HL-60/S4 (cell line): ENCODE data around the gene SH3BP1.

Source experiments
- in situ Hi-C: fragments of 300-500 bp; cut with MboI; formaldehyde crosslinking; loops from 2 replicates; pipeline ENCODE4 v1.14.3; 2022; ENCODE audit warnings: low sequenced_read_pairs

Gene SH3BP1

DNA sequence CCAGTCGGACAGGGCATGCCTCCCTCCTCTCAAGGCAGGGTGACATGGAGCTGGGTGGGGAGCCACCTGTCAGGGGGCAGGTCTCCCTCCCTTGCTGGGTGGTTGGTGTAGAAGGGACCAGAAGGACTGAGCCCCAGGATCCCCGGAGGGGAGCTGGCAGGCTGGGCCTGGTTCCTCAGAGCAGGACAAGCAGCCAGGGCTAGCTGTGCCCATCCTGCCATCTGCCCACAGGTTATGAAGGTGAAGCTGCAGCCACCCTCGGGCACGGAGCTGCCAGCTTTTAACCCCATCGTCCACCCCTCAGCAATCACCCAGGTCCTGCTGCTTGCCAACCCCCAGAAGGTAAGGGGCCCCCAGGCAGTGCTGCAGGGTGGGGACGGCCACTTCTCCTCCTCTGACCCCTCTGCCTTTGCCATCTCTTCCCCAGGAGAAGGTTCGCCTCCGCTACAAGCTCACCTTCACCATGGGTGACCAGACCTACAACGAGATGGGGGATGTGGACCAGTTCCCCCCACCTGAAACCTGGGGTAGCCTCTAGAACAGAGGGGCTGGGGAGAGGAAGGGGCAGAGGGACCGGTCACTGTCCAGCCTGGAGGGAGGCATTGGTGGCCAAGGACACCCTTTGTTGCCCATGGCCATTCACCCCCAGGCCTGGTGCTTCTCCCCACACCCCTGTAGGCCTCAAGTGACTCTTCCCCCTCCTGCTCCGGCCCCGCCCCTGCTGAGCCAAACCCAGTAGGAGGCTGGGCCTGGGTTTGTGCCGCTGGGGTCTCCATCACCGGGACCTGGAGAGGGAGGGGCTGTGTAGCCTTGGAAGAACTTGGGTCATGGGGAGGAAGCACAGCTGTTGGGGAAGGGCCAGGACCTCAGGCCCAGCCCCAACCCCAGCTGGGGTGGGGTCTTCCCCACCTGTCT is 7.0 kb upstream of the SH3BP1 start:
- in situ Hi-C loops: no loop called here

DNA sequence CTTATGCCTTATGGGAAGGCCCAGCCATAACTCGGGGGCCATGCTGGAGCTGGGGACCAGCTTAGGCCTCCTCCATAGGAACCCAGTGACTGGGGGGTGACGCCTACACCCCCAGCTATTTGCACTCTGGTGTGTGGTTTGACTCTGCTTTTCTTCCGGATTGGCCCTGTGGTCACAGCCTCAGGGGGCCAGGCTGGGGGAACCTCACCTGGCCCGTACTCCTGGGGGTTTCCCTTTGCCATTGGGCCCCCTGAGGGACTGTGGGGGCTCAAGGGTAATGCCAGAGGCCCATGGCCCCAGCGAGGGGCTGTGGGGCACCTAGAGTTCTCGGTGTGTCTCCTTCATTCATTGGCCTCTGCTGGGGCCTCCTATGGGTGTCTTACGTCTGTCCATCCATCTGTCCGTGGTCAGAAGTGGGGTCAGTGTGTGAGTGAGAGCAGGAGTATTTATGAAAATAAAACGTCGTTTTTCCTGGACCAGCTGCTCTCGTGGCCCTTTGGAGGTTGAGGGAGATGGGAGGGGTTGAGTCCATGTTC is 6.3 kb upstream of the SH3BP1 start:
- in situ Hi-C loops: no loop called here

DNA sequence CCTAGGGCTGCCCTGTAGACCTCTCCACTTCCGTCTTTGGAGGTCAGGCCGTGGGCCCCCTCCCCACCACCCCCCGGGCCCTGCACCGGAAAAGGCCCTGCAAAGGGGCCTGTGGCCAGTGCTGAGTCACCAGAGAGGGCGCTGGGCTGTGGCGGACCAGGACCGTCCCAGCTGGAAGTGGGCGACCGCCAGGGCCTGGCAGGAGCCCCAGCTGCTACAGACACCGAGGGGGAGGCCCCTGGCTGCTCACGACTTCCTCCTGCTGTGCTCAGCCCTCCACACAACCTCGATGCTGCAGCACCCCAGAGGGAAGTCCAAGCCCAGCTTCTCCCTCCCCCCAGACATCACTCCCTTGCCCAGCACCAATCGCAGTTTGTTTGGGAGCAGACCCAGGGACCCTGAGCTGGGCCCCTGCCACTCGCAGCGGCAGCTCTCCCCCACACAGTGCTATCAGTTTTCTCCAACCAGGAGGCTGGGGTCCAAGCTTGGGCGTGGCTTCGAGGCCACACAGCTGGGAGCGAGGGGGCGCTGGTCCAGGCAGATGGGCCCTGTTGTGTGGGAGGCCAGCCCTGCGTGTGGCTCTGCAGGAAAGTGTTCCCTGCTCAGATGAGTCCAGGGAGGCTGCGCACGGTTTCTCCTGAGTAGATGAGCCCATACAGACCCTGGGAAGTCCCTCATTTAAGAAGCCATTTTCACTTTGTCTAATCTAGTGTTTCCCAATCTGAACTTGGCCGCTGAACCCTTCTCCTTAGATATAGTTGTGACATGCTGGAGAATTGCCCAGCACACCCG is 5.6 kb upstream of the SH3BP1 start:
- in situ Hi-C loops: no loop called here

DNA sequence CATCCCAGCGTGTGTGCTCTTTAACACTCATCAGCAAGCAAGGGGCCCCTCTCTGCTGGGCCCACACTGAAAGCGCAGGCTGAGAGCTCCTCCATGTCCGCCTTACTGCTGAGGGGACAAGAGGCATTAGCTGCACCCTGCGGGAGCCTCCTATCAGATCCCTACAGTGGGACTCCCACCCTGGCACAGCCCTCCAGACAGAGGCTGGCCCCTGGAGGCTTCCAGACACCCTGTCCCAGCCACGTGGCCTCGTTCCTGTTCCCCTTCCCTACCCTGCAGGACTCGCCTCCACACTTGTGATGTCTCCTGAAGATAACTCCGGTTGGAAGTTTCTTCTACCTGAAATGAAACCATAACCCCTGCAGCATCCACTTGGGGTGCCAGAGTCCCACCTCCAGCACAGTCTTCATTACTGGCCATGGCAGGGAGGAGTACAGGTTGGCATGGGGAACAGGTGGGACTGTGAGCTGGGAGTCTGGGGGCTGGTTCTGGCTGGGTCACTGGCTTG is 5.0 kb upstream of the SH3BP1 start:
- in situ Hi-C loops: no loop called here

DNA sequence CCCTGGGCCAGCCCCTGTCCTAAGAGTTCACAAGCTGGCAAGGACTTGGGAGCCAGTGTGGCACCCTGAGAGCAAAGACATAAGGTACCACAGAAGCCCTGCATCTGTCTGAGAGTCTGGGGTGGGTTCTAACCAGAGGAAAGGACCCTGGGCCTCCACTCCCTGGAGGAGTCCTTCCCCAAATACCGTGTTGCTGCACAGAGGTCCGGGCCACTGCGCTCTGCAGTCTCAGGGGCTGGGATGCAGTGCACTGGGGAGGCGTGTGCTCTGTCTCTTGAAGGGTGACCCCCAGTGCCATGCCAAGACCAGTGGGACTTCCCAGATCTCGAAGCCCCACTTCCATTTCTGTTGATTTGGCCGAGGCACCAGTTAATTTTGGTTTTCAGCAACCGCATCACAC is 4.3 kb upstream of the SH3BP1 start:
- in situ Hi-C loops: no loop called here

DNA sequence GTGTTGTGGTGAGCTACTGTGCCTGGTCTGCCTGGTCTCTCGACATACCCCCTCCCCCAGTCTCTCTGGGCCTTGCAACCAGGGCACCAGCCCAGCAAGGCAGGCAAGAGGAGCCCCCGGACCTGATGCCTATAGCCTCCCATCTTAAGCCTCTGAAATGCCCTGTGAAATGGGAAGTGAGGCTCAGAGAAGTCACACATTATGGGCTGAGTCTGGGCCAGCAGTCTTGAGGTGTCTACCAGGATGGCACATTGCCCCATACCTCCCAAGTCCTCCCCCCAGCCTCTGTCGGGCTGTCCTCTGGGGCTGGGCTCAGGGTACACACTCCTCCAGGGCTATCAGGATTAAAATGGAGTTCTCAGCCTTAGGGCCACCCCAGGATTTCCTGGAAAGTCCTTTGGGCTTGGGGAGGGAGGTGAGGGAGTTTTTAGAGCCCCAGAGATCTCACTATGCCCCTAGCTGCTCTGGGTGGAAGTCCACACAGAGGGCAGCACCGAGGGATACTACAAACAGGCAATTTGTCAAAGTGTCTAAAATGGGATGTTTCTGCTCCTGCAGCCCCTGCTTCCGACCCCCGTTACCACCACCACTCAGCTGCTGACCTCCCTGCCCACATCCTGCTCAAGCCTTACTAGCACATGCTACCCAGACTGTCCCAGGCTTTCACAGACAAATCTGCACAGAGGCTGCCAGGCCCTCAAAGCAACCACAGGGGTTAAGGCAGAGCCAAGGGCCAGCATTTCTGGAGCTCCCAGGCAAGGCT is 3.1 kb upstream of the SH3BP1 start:
- in situ Hi-C loops: no loop called here

DNA sequence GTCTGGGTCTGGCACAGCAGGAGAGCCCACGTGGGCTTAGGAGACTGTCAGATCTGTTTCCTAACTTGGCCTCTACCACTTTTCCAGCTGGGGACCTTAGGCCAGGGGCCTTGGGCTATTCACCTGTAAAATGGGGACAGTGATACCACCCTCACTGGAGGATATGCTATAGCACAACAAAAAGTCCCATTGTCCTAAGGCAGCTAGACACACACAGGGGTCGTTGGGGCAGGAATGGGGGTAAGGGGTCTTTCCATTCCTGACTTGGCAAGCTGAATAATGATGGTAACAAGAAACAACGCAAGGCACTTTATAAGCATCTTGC is 2.6 kb upstream of the SH3BP1 start:
- in situ Hi-C loops: no loop called here

DNA sequence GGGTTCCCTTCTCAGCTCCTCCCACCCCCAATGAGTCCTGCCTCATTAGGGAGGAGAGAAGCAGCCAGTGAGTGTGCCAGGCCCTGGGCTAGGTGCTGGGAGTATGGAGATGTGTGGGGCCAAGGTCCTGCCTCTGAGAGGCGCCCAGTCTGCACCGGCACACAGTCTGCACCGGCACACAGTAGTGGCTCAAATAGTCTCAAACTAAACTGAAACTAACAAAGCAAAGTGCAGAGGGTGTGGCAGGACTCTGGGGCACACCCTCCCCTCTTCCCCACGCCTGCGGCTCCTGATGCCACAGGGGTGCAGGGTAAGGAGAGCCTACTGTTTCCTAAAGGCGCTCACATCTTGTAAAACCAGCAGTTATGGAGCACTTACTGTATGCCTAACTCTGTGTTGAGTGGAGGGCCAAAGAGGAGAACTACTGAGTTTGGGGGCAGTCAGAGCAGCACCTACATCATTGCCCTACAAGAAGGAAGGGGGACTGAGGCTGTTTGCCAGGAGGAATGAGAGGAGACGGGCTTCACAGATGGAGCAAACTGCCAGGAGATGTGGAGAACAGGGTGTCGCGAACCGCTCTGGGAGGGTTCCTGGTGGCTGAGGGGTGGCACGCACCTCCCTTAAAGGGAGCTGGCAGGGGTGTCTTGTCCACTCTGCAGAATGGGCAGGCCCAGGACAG is 939 bp upstream of the SH3BP1 start:
- in situ Hi-C loops: no loop called here

DNA sequence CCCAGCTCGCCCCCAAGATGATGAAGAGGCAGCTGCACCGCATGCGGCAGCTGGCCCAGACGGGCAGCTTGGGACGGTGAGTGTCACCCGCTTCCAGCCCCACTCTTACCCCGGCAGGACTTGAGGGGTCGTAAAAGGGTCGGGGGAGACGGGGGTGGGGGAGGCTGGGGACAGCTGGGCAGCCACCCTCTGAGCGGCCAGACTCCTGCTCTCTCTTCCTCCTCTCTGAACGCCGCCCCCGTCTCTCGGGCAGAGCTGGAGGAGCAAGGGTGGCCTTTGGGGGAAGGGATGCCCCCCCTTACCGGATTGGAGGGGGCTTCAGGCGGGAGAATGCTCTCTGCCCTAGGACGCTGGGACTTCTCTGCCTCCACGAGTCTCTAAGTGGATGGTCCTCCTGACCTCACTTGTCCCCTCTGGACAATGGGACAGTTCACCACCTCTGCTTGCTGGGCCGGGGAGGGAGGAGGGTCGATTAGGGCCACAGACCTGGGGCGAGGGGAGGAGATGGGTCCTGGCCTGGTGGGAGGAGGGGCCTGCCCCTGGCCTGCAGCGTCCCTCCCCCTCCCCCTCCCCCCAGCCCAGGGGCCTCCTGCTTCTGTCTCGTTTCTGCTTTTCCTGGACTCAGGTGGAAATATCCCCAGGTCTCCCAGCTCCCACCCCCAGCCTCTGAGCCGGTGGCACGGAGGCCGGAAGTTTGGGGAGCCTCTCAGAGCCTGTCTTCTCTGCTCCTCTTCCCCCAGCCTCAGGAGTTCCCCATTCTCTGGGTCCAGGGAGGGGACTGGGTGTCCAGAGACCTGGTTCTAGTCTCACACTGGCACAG is 512 bp downstream of the SH3BP1 start:
- in situ Hi-C loops: no loop called here

DNA sequence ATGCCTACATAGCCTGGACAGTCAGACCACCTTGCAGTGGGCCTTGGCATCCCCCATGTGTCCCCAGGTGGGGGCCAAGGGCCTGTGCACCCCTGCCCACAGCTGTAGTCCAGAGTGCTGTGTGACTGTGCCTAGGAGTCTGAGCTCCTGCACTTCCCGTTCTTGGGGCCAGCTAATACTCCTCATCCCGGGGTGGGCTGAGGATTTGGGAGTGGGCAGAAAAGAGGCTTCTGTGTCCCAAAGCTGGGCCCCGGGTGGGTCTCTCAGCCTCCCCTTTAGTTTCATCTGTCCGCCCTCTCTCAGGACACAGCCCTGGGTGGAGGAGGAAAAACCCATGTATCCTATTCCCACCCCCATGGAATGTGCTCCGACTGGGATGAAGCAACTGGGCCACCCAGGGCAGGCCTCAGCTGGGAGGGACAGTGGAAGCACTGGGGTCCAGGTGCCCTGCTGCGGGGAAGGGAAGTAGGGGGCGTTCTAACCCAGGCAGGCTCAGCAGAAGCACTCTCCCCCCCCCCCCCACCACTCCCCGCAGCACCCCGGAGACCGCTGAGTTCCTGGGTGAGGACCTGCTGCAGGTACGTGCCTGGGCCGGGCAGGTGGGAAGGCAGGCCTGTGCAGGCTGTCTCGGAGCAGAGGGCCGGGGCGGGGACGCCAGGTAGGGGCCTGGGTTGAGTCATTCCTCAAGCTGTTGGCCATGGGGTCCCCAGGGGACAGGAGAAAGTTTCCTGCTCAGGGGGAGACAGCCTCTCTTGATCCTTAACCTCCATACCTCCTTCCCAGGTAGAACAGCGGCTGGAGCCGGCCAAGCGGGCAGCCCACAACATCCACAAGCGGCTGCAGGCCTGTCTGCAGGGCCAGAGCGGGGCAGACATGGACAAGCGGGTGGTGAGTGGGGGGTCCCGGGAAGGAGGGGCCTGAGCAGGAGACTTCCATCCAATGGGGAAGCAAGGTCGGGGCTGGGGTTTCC is 1.4 kb downstream of the SH3BP1 start:
- in situ Hi-C loops: no loop called here

DNA sequence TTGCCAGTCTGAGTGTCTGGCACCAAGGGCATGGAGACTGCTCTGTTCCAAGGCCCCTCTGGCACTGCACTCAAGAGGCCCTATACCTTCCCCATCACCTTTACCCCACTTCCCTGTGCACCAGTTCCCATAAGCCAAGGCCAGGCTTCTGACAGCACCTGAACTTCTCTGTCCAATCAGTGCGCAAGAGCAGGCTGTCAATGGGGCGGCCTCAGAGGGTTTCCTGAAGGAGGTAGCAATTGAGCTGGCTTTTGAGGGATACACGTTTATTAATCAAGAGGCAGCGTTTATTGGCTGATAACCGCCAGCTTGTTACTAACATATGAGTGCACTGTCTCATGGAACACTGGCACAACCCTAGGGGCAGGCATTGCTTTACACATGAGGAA is 2.1 kb downstream of the SH3BP1 start:
- in situ Hi-C loops: no loop called here

DNA sequence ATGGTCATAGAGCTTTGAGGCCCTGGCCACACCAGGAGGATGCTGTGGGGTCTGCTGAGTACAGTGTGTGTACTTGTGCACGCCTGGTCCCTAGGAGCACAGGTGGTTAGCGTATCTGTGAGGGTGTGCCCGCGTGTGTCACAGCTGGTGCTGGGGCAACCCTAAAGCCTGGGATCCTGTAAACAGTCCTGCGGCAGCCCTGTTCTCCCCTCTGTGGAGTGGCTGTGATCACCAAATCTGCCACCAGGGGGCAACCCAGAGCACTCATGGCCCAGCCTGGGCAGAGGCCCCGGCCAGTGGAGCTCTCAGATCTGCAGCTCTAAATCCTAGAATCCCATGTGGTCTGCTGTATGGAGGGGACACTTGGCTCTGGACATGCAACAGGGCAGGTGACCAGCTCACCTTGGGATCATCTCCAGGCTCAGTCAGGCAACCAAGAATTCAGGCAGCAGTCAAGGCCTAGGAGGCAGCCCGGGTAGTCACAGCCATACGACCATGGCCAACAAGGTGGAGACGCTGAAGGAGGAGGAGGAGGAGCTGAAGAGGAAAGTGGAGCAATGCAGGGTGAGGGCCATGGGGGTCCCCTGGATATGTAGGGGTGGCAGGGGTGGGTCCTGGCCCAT is 3.9 kb downstream of the SH3BP1 start:
- in situ Hi-C loops: no loop called here

DNA sequence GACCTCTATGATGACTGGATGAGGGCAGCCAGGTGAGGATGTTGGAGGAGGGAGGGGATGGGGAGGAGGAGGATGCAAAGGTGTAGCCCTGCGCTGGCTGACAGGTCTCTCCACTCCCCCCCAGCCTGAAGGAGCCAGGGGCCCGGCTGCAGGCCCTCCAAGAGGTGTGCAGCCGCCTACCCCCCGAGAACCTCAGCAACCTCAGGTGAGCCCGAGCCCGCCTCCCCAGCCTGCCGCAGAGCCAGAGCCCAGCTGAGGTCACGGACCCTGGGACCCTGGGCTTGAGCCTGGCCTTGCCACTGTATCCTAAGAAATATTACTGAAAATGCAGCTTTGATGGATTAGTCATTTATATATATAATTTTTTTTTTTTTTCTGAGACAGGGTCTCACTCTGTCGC is 7.8 kb downstream of the SH3BP1 start:
- in situ Hi-C loops: no loop called here

DNA sequence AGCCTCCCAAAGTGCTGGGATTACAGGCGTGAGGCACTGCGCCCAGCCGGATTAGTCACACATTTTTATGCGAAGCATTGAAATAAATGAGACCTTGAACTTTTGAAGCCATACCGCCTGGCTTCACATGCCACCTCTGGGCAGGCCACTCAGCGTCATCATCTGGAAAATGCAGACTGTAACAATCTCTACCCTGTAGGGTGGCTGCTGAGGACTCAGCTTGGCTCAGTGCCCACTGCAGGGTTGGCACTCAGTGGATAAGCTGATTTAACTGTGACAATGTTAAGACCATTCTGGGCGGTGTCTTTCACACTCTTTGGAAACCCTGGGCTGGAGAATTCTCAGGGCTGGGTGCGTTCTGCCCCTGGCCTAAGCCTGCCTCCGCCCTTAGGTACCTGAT is 8.5 kb downstream of the SH3BP1 start:
- in situ Hi-C loops: no loop called here

DNA sequence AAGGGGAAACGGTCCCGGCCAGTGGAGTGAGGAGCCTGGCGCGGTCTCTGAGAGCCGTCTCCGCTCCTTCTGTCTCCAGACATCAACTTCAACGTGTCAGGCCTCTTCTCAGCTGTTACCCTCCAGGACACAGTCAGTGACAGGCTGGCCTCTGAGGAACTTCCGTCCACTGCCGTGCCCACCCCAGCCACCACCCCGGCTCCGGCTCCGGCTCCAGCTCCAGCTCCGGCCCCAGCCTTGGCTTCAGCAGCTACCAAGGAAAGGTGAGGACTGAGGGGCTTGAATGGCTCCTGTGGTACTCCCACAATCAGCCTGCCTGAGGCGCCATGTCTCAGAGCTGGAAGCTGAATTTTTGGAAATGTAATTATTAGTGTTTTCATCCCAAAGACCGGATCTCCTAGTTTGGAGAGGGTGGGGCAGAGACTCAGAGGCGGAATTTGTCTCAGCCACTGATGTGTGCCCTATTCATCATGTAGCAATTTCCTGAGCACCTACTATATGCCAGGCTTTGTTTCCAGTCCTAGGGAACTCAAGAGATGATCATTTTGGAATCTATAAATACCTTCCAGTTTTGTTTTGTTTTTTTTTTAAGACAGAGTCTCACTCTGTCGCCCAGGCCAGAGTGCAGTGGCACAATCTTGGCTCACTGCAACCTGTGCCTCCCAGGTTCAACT is 11.1 kb downstream of the SH3BP1 start:
- in situ Hi-C loops: no loop called here

DNA sequence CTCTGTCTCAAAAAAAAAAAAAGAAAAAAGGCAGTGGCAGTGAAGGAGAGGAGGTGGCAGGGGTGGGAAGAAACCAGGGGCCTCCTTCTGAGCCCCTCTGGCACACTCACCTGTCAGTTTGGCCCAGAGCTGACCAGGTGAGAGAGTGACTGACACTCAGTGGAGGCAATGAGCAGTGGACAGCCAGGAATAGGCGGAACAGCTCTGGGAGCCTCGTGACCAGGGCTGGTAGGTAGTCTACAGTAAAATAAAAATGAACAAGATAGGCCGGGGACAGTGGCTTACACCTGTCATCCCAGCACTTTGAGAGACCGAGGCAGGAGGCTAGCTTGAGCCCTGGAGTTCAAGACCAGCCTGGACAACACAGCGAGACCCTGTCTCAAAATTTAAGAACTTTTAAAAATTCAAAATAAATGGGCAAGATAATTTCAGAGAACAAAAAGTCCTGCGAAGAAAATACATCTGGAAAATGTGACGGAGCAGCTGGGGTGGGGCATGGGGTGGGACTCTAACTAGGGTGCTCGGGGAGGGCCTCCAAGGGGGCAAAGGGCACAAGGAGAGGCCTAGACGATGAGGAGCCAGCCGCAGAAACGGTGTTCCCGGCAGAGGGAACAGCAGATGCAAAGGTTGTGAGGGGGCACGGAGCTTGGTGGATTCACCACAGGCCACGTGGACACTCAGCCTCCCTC is 15.2 kb downstream of the SH3BP1 start:
- in situ Hi-C loops: no loop called here

DNA sequence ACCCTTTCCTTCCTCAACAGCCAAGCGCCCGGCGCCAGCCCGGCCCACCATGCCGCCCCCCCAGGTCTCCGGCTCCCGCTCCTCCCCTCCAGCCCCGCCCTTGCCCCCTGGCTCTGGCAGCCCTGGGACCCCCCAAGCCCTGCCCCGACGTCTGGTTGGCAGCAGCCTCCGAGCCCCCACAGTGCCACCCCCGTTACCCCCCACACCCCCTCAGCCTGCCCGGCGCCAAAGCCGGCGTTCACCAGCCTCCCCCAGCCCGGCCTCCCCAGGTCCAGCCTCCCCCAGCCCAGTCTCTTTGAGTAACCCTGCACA is 15.7 kb downstream of the SH3BP1 start:
- in situ Hi-C loops: no loop called here
